Measurements from ENCODE around the gene DNAH14. TPM values are rescaled to one million over a fixed set of nuclear protein-coding genes. Genes with fewer than 3 reads are reported as not detected.
"Not testable (repeated sequence)": the region's sequence is repeated elsewhere in the genome, so short reads cannot be mapped to it uniquely, and the experiment has no call there.

The DNAH14 gene
- polyA plus RNA-seq, 2 of the 4 experiments (the other 2 are of a cell fraction) = 15.9 to 35.8 TPM

DNA sequence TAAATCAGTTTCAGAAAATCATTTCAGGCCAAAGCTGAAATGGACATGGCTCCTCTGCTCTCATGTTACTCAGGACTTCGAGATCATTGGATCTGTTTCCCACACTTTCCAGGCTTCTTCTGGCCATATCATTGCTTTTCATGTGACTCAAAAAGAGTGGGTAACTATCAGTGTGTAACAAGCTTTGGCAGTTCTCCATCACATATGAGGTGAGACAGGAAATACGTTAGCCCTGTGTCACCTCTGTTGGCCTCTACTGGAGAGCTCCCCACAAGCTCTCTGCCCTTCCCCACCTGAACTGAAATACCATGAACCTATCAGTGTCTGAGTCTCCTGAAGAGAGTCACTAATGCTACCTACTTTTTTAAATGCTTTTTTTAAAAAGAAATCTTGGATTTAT, 370.1 kb downstream of the DNAH14 start:
- ChIA-PET POLR2A (no interaction called here), CTCF (interaction anchor here (1.4 kb wide), 1 partner anchor 9 kb away, joined by 4 read pairs; no protein-coding TSS in a partner anchor)
- no peak overlapping the region for H3K4me3 ChIP-seq
- 30% methylated on average over 2 of the region's 2 CpGs for WGBS (ENCODE audit: missing lambda C conversion rate)
- H3K27ac ChIP-seq = no peak overlapping the region
- H3K4me2 ChIP-seq = no peak overlapping the region
- no peaks in the 10 kb centered on the region for H3K9me3 ChIP-seq
- no peaks in the 10 kb centered on the region for H3K4me1 ChIP-seq
- ATAC-seq (no peak), FAIRE-seq (no peak), DNase-seq (ENCODE audit: low read depth in 1 of 2, low spot score in 1 of 2) (no peak)
- TF ChIP-seq RCOR1 (IDR thresholded peaks at IDR 0.05; ENCODE audit: low read depth, low read length) (no peak), POLR2AphosphoS2 (conservative IDR thresholded peaks at IDR 0.05; ENCODE audit: low read length) (no peak), KDM1A (IDR thresholded peaks at IDR 0.05; ENCODE audit: low read depth) (no peak)

GRCh38 chr1:225300381-225300780, 370.9 kb downstream of the DNAH14 start:
- CTCF ChIA-PET = interaction anchor here (1.2 to 1.4 kb wide), 2 partner anchors 9 to 19 kb away, joined by 4 read pairs; no protein-coding TSS in a partner anchor
- H3K27ac ChIP-seq = no peak overlapping the region
- H3K9me3 ChIP-seq = no peaks in the 10 kb centered on the region
- ATAC-seq = no peak
- DNase-seq (ENCODE audit: low read depth in 1 of 2, low spot score in 1 of 2) = no peak
- H3K4me2 ChIP-seq = no peak overlapping the region
- H3K4me3 ChIP-seq = no peak overlapping the region
- TF ChIP-seq TFCP2L1 (CRISPR knock-in tag; IDR thresholded peaks at IDR 0.05) (no peak), RARB (CRISPR knock-in tag; IDR thresholded peaks at IDR 0.05) (no peak), JUNB (IDR thresholded peaks at IDR 0.05) (no peak), CBX2 (IDR thresholded peaks at IDR 0.05; ENCODE audit: borderline replicate concordance, low read depth) (no peak), RAD21 (conservative IDR thresholded peaks at IDR 0.05 in 1 of 2, IDR thresholded peaks at IDR 0.05 in 1 of 2) (no peak), SMC3 (IDR thresholded peaks at IDR 0.05) (no peak), MYC (IDR thresholded peaks at IDR 0.05; ENCODE audit: borderline replicate concordance, low read length) (no peak), NR3C1 (IDR thresholded peaks at IDR 0.05) (no peak), CEBPB (IDR thresholded peaks at IDR 0.05) (no peak), BHLHE40 (IDR thresholded peaks at IDR 0.05; ENCODE audit: low read depth, low read length) (no peak), SREBF2 (IDR thresholded peaks at IDR 0.05) (no peak), ZC3H11A (IDR thresholded peaks at IDR 0.05) (no peak), HOXA7 (CRISPR knock-in tag; IDR thresholded peaks at IDR 0.05) (no peak), MAZ (IDR thresholded peaks at IDR 0.05; ENCODE audit: borderline replicate concordance, low read depth, low read length) (no peak)
- TF ChIP-seq, protein P1, sequence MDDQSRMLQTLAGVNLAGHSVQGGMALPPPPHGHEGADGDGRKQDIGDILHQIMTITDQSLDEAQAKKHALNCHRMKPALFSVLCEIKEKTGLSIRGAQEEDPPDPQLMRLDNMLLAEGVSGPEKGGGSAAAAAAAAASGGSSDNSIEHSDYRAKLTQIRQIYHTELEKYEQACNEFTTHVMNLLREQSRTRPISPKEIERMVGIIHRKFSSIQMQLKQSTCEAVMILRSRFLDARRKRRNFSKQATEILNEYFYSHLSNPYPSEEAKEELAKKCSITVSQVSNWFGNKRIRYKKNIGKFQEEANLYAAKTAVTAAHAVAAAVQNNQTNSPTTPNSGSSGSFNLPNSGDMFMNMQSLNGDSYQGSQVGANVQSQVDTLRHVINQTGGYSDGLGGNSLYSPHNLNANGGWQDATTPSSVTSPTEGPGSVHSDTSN (IDR thresholded peaks at IDR 0.05) = no peak
- TF ChIP-seq, protein P2, sequence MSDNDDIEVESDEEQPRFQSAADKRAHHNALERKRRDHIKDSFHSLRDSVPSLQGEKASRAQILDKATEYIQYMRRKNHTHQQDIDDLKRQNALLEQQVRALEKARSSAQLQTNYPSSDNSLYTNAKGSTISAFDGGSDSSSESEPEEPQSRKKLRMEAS (IDR thresholded peaks at IDR 0.05) = no peak
- TF ChIP-seq, protein P3, sequence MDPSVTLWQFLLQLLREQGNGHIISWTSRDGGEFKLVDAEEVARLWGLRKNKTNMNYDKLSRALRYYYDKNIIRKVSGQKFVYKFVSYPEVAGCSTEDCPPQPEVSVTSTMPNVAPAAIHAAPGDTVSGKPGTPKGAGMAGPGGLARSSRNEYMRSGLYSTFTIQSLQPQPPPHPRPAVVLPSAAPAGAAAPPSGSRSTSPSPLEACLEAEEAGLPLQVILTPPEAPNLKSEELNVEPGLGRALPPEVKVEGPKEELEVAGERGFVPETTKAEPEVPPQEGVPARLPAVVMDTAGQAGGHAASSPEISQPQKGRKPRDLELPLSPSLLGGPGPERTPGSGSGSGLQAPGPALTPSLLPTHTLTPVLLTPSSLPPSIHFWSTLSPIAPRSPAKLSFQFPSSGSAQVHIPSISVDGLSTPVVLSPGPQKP (IDR thresholded peaks at IDR 0.05; ENCODE audit: low read depth, low read length) = no peak
- POLR2A ChIA-PET = no interaction called here
- FAIRE-seq = no peak
- no peaks in the 10 kb centered on the region for H3K4me1 ChIP-seq
- whole genome bisulfite sequencing (ENCODE audit: missing lambda C conversion rate) = 16% methylated on average over 1 of the region's 1 CpG

- POLR2A ChIA-PET = no interaction called here
- DNase-seq (ENCODE audit: low read depth in 1 of 2, low spot score in 1 of 2) (no peak), FAIRE-seq (no peak), ATAC-seq (no peak)
- Histone ChIP-seq H3K9me3 (no peaks in the 10 kb centered on the region), H3K27ac (no peak overlapping the region), H3K4me2 (no peak overlapping the region), H3K4me3 (no peak overlapping the region), H3K4me1 (no peaks in the 10 kb centered on the region)
- CTCF ChIA-PET = interaction anchor here (0.6 to 1.6 kb wide), 2 partner anchors 14 to 830 kb away, joined by 3 to 7 read pairs; no protein-coding TSS in a partner anchor
- 61% methylated on average over 5 of the region's 5 CpGs for WGBS (ENCODE audit: missing lambda C conversion rate)
- no peak for TF ChIP-seq FOSL2 (IDR thresholded peaks at IDR 0.05)
- no peak for TF ChIP-seq FOSL2 (CRISPR knock-in tag; IDR thresholded peaks at IDR 0.05)
- TF ChIP-seq, protein P1 (IDR thresholded peaks at IDR 0.05) = no peak
- no peak for TF ChIP-seq SREBF2 (IDR thresholded peaks at IDR 0.05)
- no peak for TF ChIP-seq ZC3H11A (IDR thresholded peaks at IDR 0.05)
- TF ChIP-seq POLR2AphosphoS2 (conservative IDR thresholded peaks at IDR 0.05; ENCODE audit: low read length) = no peak
Observed at GRCh38 chr1:225304996-225305395, 375.5 kb downstream of the DNAH14 start.

- H3K9me3 ChIP-seq; H3K4me2 ChIP-seq; H3K4me1 ChIP-seq; ATAC-seq; DNase-seq (ENCODE audit: low read depth in 1 of 2, low spot score in 1 of 2); H3K27ac ChIP-seq; FAIRE-seq; POLR2A ChIA-PET; H3K4me3 ChIP-seq: not testable (repeated sequence)
- WGBS (ENCODE audit: missing lambda C conversion rate) = 45% methylated on average over 3 of the region's 3 CpGs
- CTCF ChIA-PET = interaction anchor here (2.3 kb wide), 1 partner anchor 12 kb away, joined by 10 read pairs; no protein-coding TSS in a partner anchor
Observed at GRCh38 chr1:225310544-225310943, 381.1 kb downstream of the DNAH14 start.

Measured in A549 (cell line).